Sigmoid colon (tissue), 7 donors: ENCODE results near the gene GNG3. TPM values are rescaled to one million over a fixed set of nuclear protein-coding genes. Genes with fewer than 3 reads are reported as not detected.

Experiments
- DNase-seq: peaks from one replicate; pipeline ENCODE4 v3.0.0-alpha.2; 2019
- H3K27ac ChIP-seq, 4 donors: fragments of 200-600 bp; sonication (generic); one replicate each; pipeline ENCODE4 v1.5.1; 2016 to 2019; ENCODE audit warnings: mild to moderate bottlenecking in 1 of 4
- H3K27me3 ChIP-seq, 3 donors: fragments of 200-600 bp; sonication (generic); one replicate each; pipeline ENCODE4 v1.5.1; 2019; ENCODE audit warnings: mild to moderate bottlenecking in 1 of 3
- H3K36me3 ChIP-seq, 4 donors: fragments of 200-600 bp; sonication (generic); one replicate each; pipeline ENCODE4 v1.5.1; 2016 to 2019
- H3K4me1 ChIP-seq, 4 donors: fragments of 200-600 bp; sonication (generic); one replicate each; pipeline ENCODE4 v1.5.1; 2017 to 2019
- H3K4me3 ChIP-seq, 4 donors: fragments of 200-600 bp; sonication (generic); one replicate each; pipeline ENCODE4 v1.5.1; 2017 to 2019; ENCODE audit warnings: mild to moderate bottlenecking in 2 of 4, moderate library complexity in 1 of 4
- H3K9me3 ChIP-seq, 4 donors: fragments of 200-600 bp in 3 of 4; sonication (generic) in 3 of 4; one replicate each; pipeline versions ENCODE4 v1.5.1 to v1.6.1; 2013 to 2019
- CTCF ChIP-seq, 4 experiments: fragments of 450-650 bp in 3 of 4; fragments of 200-600 bp in 1 of 4; IDR thresholded peaks; one replicate each; pipeline ENCODE4 v1.5.1; 2016 to 2019; ENCODE audit warnings: antibody characterized with exemption in 4 of 4, mild to moderate bottlenecking in 3 of 4, moderate library complexity in 2 of 4
- EP300 ChIP-seq, 4 donors: sonication (generic); formaldehyde crosslinking; IDR thresholded peaks; one replicate each; pipeline ENCODE4 v1.6.1; 2017; ENCODE audit warnings: antibody characterized with exemption in 4 of 4
- POLR2A ChIP-seq, 2 donors: fragments of 450-650 bp; IDR thresholded peaks; one replicate each; pipeline ENCODE4 v1.6.1; 2016; ENCODE audit warnings: antibody characterized with exemption in 2 of 2, mild to moderate bottlenecking in 2 of 2, moderate library complexity in 2 of 2
- POLR2AphosphoS5 ChIP-seq, 4 donors: sonication (generic); formaldehyde crosslinking; IDR thresholded peaks; one replicate each; pipeline ENCODE4 v1.6.1; 2017; ENCODE audit warnings: antibody characterized with exemption in 4 of 4
- WGBS, 2 donors: extraction: QIAGEN DNeasy Blood & Tissue Kit; methylation state at CpG; one replicate each; pipeline ENCODE4 v1.1.7; 2013; 5-methylcytosine and 5-hydroxymethylcytosine counted together
- intact Hi-C: fragments of 100-400 bp; cut with DNase I; formaldehyde crosslinking; loops from one replicate; pipeline ENCODE4 v1.15.1; 2023
- polyA plus RNA-seq, 3 donors: library from polyadenylated mRNA; stranded (reverse); fragments of 200-250 nt; gene quantifications; one replicate each; pipeline ENCODE4 v1.2.3, GENCODE V29; 2013
- total RNA-seq, 4 donors: library from RNA; depleted of rRNA; stranded (reverse); fragments of >200 nt; gene quantifications; one replicate each; pipeline ENCODE4 v1.1.0, GENCODE V29; 2016
- donor health status: healthy with polysubstance abuse.
- donor health status: Bipolar disorder and iron deficiency.
- donor health status: healthy.

Gene GNG3
- total and polyA plus RNA-seq, 7 donors: 1.2 to 5.0 (median 2.7) TPM; not detected in 2

GRCh38 chr11:62721994-62722393 lies 14.5 kb downstream of the GNG3 start:
- peaks cover 0 to 38% (median 31%) of the 10 kb centered on the region in 4 donors for H3K4me1 ChIP-seq
- H3K36me3 ChIP-seq: peaks cover 59 to 73% (median 67%) of the 10 kb centered on the region in 4 donors
- no peak overlapping the region for H3K4me3 ChIP-seq
- peak; percentile 20 for DNase-seq
- no peak overlapping the region for H3K27ac ChIP-seq
- intact Hi-C loops: no loop called here
- TF ChIP-seq POLR2AphosphoS5 (IDR thresholded peaks at IDR 0.05) (no peak), POLR2A (IDR thresholded peaks at IDR 0.05) (no peak), EP300 (IDR thresholded peaks at IDR 0.05) (no peak), CTCF (IDR thresholded peaks at IDR 0.05) (no peak)
- 75 to 83% methylated on average over 7 of the region's 7 CpGs for WGBS, 2 donors
- H3K27me3 ChIP-seq: no peaks in the 10 kb centered on the region
- H3K9me3 ChIP-seq: no peaks in the 10 kb centered on the region

- Histone ChIP-seq H3K27ac (peak overlapping the region in 3 of 4 donors; percentile 96 to 97 (median 97)), H3K27me3 (no peaks in the 10 kb centered on the region), H3K4me1 (peaks cover 0 to 39% (median 33%) of the 10 kb centered on the region in 4 donors), H3K36me3 (peaks cover 40 to 52% (median 47%) of the 10 kb centered on the region in 4 donors), H3K9me3 (no peaks in the 10 kb centered on the region), H3K4me3 (peak overlapping the region in 2 of 4 donors; percentile 97 to 98)
- intact Hi-C loops: no loop called here
- TF ChIP-seq POLR2AphosphoS5 (IDR thresholded peaks at IDR 0.05) (no peak), EP300 (IDR thresholded peaks at IDR 0.05) (no peak), CTCF (IDR thresholded peaks at IDR 0.05) (no peak), POLR2A (IDR thresholded peaks at IDR 0.05) (no peak)
- DNase-seq: peak; percentile 22
- 39 to 64% methylated on average over 8 of the region's 8 CpGs for WGBS, 2 donors
Measured at GRCh38 chr11:62724171-62724570, 16.7 kb downstream of the GNG3 start.

- H3K4me1 ChIP-seq: peaks cover 0 to 54% (median 48%) of the 10 kb centered on the region in 4 donors
- no peak for DNase-seq
- no peaks in the 10 kb centered on the region for H3K27me3 ChIP-seq
- intact Hi-C loops: loop anchor here (5.0 kb wide), 3 partner anchors 47 to 107 kb away; partner anchors contain the start of genes B3GAT3, STX5, TAF6L and TEX54
- peak overlapping the region; percentile 84 to 98 (median 94) for H3K4me3 ChIP-seq
- TF ChIP-seq POLR2A (IDR thresholded peaks at IDR 0.05) (no peak), POLR2AphosphoS5 (IDR thresholded peaks at IDR 0.05) (no peak)
- 0 to 2% methylated on average over 7 of the region's 7 CpGs for WGBS, 2 donors
- H3K36me3 ChIP-seq: peaks cover 29 to 37% (median 33%) of the 10 kb centered on the region in 4 donors
- H3K9me3 ChIP-seq: no peaks in the 10 kb centered on the region
- peak overlapping the region; percentile 96 to 97 (median 96) for H3K27ac ChIP-seq
Measured at GRCh38 chr11:62725646-62726045, 18.2 kb downstream of the GNG3 start.

GRCh38 chr11:62726156-62726914 lies 18.9 kb downstream of the GNG3 start:
- H3K27ac ChIP-seq: peak overlapping the region; percentile 96 to 97 (median 96)
- H3K36me3 ChIP-seq: peaks cover 23 to 30% (median 26%) of the 10 kb centered on the region in 4 donors
- H3K4me3 ChIP-seq: peak overlapping the region; percentile 84 to 98 (median 94)
- 0 to 1% methylated on average over 51 of the region's 51 CpGs for WGBS, 2 donors
- no peaks in the 10 kb centered on the region for H3K27me3 ChIP-seq
- DNase-seq: peak; percentile 73
- intact Hi-C loops: loop anchor here (5.0 kb wide), 3 partner anchors 46 to 106 kb away; partner anchors contain the start of genes B3GAT3, STX5, TAF6L and TEX54
- no peaks in the 10 kb centered on the region for H3K9me3 ChIP-seq
- peaks cover 0 to 61% (median 55%) of the 10 kb centered on the region in 4 donors for H3K4me1 ChIP-seq
- no peak for TF ChIP-seq CTCF (IDR thresholded peaks at IDR 0.05)

- TF ChIP-seq POLR2AphosphoS5 (IDR thresholded peaks at IDR 0.05) (no peak), POLR2A (IDR thresholded peaks at IDR 0.05) (no peak), EP300 (IDR thresholded peaks at IDR 0.05) (no peak), CTCF (IDR thresholded peaks at IDR 0.05) (no peak)
- intact Hi-C loops: loop anchor here (5.0 kb wide), 3 partner anchors 45 to 105 kb away; partner anchors contain the start of genes B3GAT3, STX5, TAF6L and TEX54
- Histone ChIP-seq H3K9me3 (no peaks in the 10 kb centered on the region), H3K4me1 (peaks cover 0 to 60% (median 56%) of the 10 kb centered on the region in 4 donors), H3K4me3 (peak overlapping the region; percentile 84 to 98 (median 94)), H3K27me3 (no peaks in the 10 kb centered on the region), H3K27ac (peak overlapping the region; percentile 96 to 97 (median 96)), H3K36me3 (peaks cover 18 to 25% (median 22%) of the 10 kb centered on the region in 4 donors)
- 0 to 1% methylated on average over 37 of the region's 37 CpGs for WGBS, 2 donors
- no peak for DNase-seq
Measured at GRCh38 chr11:62726915-62727164, 19.4 kb downstream of the GNG3 start.
